ENCODE measurements around the gene OGDHL.

- TF ChIP-seq POLR2A (IDR thresholded peaks at IDR 0.05; ENCODE audit: low read depth, low read length) (no peak), POLR2AphosphoS5 (IDR thresholded peaks at IDR 0.05; ENCODE audit: low read depth, low read length) (no peak)
Observed at GRCh38 chr10:49745756-49746155, 16.4 kb downstream of the OGDHL start.
